ENCODE results near the gene GRIN2D.

The GRIN2D gene

DNA sequence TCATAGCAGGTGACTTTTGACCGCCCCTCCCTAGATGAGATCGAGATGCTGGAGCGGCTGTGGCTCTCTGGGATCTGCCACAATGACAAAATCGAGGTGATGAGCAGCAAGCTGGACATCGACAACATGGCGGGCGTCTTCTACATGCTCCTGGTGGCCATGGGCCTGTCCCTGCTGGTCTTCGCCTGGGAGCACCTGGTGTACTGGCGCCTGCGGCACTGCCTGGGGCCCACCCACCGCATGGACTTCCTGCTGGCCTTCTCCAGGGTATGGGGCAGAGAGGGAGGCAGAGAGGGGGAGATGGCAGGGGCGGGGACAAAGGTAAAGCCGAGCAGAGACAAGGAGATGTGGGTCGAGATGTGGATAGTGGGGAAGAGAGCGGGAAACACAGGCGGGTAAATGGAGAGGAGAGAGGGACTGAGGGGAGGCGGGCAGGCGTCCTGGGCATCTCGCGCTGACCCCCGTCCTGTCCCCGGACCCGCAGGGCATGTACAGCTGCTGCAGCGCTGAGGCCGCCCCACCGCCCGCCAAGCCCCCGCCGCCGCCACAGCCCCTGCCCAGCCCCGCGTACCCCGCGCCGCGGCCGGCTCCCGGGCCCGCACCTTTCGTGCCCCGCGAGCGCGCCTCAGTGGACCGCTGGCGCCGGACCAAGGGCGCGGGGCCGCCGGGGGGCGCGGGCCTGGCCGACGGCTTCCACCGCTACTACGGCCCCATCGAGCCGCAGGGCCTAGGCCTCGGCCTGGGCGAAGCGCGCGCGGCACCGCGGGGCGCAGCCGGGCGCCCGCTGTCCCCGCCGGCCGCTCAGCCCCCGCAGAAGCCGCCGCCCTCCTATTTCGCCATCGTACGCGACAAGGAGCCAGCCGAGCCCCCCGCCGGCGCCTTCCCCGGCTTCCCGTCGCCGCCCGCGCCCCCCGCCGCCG lies 48.9 kb downstream of the GRIN2D start:
- DNase-seq (ENCODE audit: low read depth), result no peak

DNA sequence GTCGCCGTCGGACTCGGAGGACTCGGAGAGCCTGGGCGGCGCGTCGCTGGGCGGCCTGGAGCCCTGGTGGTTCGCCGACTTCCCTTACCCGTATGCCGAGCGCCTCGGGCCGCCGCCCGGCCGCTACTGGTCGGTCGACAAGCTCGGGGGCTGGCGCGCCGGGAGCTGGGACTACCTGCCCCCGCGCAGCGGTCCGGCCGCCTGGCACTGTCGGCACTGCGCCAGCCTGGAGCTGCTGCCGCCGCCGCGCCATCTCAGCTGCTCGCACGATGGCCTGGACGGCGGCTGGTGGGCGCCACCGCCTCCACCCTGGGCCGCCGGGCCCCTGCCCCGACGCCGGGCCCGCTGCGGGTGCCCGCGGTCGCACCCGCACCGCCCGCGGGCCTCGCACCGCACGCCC lies 49.8 kb downstream of the GRIN2D start:
- DNase-seq (ENCODE audit: low read depth), result no peak
